Fibroblast of lung (primary cell): Measurements from ENCODE around the gene PPP1R1B. TPM values are rescaled to one million over a fixed set of nuclear protein-coding genes. Genes with fewer than 3 reads are reported as not detected.

Experiments used
- DNase-seq, 2 donors: peaks; one replicate each; pipeline versions ENCODE4 v3.0.0 to v3.0.0-alpha.2; 2010; ENCODE audit warnings: low read depth in 2 of 2
- H2AFZ ChIP-seq: 2 replicates; pipeline ENCODE4 v1.5.1; 2012; ENCODE audit warnings: low read length, control low read depth, inconsistent platforms
- H3K27ac ChIP-seq: 2 replicates; pipeline ENCODE4 v1.5.1; 2011; ENCODE audit warnings: low read length, control low read depth; ENCODE audit not compliant: insufficient read depth
- H3K27me3 ChIP-seq: 2 replicates; pipeline ENCODE4 v1.5.1; 2011; ENCODE audit warnings: mild to moderate bottlenecking, low read length; ENCODE audit not compliant: control insufficient read depth, insufficient read depth
- H3K36me3 ChIP-seq: 2 replicates; pipeline ENCODE4 v1.5.1; 2011; ENCODE audit warnings: low read length; ENCODE audit not compliant: control insufficient read depth, insufficient read depth
- H3K4me1 ChIP-seq: 2 replicates; pipeline ENCODE4 v1.5.1; 2011; ENCODE audit warnings: low read length; ENCODE audit not compliant: control insufficient read depth, insufficient read depth; ENCODE audit errors: extremely low read depth
- H3K4me2 ChIP-seq: 2 replicates; pipeline ENCODE4 v1.5.1; 2011; ENCODE audit warnings: low read length, control low read depth; ENCODE audit not compliant: insufficient read depth; ENCODE audit errors: extremely low read depth
- H3K4me3 ChIP-seq, 4 experiments: fragments of 200-600 bp in 1 of 4; sonication (generic) in 1 of 4; replicated peaks in 1 of 4; 2 replicates each; pipeline ENCODE4 v1.5.1; 2011 to 2016; ENCODE audit warnings: low read length in 4 of 4, low read depth in 3 of 4, mild to moderate bottlenecking in 3 of 4, control low read depth in 2 of 4, inconsistent platforms in 1 of 4, mixed read lengths in 1 of 4; ENCODE audit not compliant: insufficient read depth in 1 of 4; ENCODE audit errors: control extremely low read depth in 1 of 4
- H3K79me2 ChIP-seq: 2 replicates; pipeline ENCODE4 v1.5.1; 2012; ENCODE audit warnings: mild to moderate bottlenecking, low read length, inconsistent platforms; ENCODE audit not compliant: control insufficient read depth, insufficient read depth
- H3K9ac ChIP-seq: 2 replicates; pipeline ENCODE4 v1.5.1; 2011; ENCODE audit warnings: mild to moderate bottlenecking, low read length, control low read depth; ENCODE audit not compliant: insufficient read depth
- H3K9me3 ChIP-seq: 2 replicates; pipeline ENCODE4 v1.5.1; 2012; ENCODE audit warnings: low read depth, low read length; ENCODE audit not compliant: control insufficient read depth, insufficient read depth
- H4K20me1 ChIP-seq: 2 replicates; pipeline ENCODE4 v1.5.1; 2011; ENCODE audit warnings: low read length; ENCODE audit not compliant: control insufficient read depth, insufficient read depth; ENCODE audit errors: extremely low read depth
- CTCF ChIP-seq, 2 donors: IDR thresholded peaks in 1 of 2; conservative IDR thresholded peaks in 1 of 2; 1 replicate in 1 of 2; 2 replicates in 1 of 2; pipeline ENCODE4 v1.5.1; 2011 to 2012; ENCODE audit warnings: low read length in 2 of 2, control low read depth in 1 of 2, inconsistent platforms in 1 of 2, low read depth in 1 of 2, mild to moderate bottlenecking in 1 of 2
- EZH2 ChIP-seq: IDR thresholded peaks from 2 replicates; pipeline ENCODE4 v1.5.1; 2012; ENCODE audit warnings: low read length, control low read depth, mild to moderate bottlenecking; ENCODE audit errors: missing control alignments
- polyA plus RNA-seq, 2 donors: library from polyadenylated mRNA; depleted of rRNA in 1 of 2; stranded (reverse) in 1 of 2; unstranded in 1 of 2; fragments of >200 nt; gene quantifications; 2 replicates each; pipeline ENCODE4 v1.2.1, GENCODE V29; 2011 to 2012; ENCODE audit warnings: missing spikeins in 1 of 2
- total RNA-seq: library from RNA; depleted of rRNA; stranded (reverse); fragments of >200 nt; gene quantifications from 2 replicates; pipeline ENCODE4 v1.2.1, GENCODE V29; 2014

PPP1R1B gene
- total and polyA plus RNA-seq, 2 donors (not counting 1 experiment from before 2014, with no cell fraction given): under 0.01 to 0.05 TPM

DNA sequence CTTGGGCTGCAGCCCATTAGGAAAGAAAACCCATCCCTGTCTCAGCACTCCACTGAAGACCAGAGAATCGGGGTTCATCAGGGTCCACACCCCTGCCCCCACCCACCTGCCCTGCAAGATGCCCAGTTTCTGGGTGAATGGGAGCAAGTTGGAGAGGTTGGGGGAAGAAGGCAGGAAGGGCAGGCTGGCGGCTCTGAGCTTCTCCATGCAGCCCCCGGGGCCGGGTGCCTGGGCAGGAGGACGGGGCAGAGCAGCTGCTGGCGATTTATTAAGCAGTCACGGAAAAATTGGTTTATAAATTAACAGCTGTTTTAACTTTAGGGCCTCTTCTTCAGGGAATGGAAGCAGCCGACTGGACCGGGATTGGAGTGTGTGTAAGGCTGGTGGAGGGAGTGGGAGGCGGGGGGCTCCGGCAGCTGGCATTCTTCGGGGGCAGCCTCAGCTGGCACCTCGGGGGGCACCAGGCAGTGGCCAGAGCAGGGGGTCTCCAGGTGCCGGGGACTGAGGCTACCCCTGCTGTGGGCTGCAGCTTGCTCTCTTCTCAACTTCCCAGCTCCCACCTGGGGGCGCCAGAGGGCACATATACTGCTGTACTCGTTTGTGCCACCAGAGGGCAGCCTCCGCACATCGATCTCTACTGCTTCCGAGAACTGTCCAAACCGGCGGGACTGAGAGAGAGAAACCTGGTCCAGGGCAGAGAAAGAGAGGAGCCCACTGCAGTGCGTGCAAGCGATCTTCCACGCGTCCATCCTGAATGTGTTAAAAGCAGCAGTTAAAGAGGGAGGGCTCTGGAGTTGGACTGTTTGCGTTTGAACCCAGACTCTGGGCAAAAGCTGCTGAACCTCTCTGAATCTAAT, 5.0 kb upstream of the PPP1R1B start:
- H4K20me1 ChIP-seq: no peaks in the 10 kb centered on the region
- no peaks in the 10 kb centered on the region for H3K4me1 ChIP-seq
- DNase-seq: peak; percentile 56 to 76
- H2AFZ ChIP-seq: no peak overlapping the region
- no peaks in the 10 kb centered on the region for H3K36me3 ChIP-seq
- peaks cover 41% of the 10 kb centered on the region for H3K27me3 ChIP-seq
- H3K9ac ChIP-seq: no peak overlapping the region
- H3K27ac ChIP-seq: no peak overlapping the region
- H3K4me3 ChIP-seq: no peak overlapping the region
- H3K9me3 ChIP-seq: no peaks in the 10 kb centered on the region
- TF ChIP-seq EZH2 (peak; percentile 58), CTCF (conservative IDR thresholded peaks at IDR 0.05 in 1 of 2, IDR thresholded peaks at IDR 0.05 in 1 of 2; ENCODE audit: low read depth in 1 of 2, low read length in 2 of 2) (peak; percentile 100)
- H3K79me2 ChIP-seq: no peaks in the 10 kb centered on the region
- peak overlapping the region; percentile 74 for H3K4me2 ChIP-seq

DNA sequence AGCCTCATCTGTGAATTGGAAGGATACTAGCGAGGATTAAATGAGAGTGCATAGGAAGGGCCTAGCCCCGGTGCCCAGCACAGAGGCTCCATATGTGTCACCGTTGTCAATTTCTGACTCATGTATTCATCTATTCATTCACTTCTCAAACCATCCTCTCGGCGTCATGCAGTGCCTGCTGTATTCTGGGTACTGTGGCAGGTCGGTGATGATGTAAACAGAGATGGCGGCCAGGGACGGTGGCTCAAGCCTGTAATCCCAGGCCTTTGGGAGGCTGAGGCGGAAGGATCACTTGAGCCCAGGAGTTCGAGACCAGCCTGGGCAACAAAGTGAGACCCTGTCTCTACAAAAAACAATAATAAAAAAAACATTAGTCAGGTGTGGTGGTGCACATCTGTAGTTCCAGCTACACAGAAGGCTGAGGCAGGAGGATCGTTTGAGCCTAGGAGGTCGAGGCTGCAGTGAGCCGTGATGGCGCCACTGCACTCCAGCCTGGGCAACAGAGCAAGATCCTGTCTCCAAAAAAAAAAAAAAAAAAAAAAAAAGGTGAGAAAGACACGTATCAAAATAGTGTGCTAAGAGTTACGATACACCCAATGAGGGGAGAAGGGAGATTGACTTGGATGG, 4.3 kb upstream of the PPP1R1B start:
- Histone ChIP-seq H3K4me2 (peak overlapping the region; percentile 74), H3K9me3 (no peaks in the 10 kb centered on the region), H3K36me3 (no peaks in the 10 kb centered on the region), H3K4me3 (no peak overlapping the region), H3K27ac (no peak overlapping the region), H3K4me1 (no peaks in the 10 kb centered on the region), H4K20me1 (no peaks in the 10 kb centered on the region), H3K27me3 (peaks cover 41% of the 10 kb centered on the region), H2AFZ (no peak overlapping the region), H3K79me2 (no peaks in the 10 kb centered on the region), H3K9ac (no peak overlapping the region)
- no peak for DNase-seq
- no peak for TF ChIP-seq CTCF (conservative IDR thresholded peaks at IDR 0.05 in 1 of 2, IDR thresholded peaks at IDR 0.05 in 1 of 2; ENCODE audit: low read depth in 1 of 2, low read length in 2 of 2)
- TF ChIP-seq EZH2: no peak

DNA sequence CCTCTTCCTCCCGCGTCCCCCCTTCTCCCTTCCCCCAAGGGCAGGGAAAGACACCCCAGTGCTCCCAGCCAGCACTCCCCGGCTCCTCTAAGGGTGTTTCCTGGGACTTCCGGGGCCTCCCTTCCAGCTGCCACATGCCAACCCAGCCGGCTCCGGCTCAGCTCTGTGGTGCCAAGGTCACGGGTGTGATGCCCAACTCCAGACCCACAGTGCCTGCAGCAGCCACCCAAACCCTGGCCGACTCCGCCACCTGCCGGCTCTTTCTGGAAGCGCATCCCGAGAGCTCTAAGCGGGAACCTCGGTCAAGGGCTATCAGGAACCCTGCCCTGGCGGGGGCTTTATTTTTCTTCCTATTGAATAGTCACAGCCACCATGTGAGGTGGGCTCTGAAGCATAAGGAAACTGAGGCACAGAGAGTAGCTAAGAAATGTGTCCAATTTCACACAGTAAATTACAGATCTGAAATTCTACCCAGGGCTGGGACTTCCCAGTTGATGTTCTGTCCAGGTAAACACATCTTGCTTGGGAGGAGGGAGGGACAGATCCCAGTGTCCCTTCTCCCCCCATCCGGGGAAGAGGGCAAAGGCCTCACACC, 3.3 kb upstream of the PPP1R1B start:
- H4K20me1 ChIP-seq: no peaks in the 10 kb centered on the region
- H3K4me1 ChIP-seq: no peaks in the 10 kb centered on the region
- DNase-seq: peak; percentile 32 to 48
- no peak overlapping the region for H3K9ac ChIP-seq
- no peak overlapping the region for H2AFZ ChIP-seq
- no peak overlapping the region for H3K4me2 ChIP-seq
- H3K36me3 ChIP-seq: no peaks in the 10 kb centered on the region
- H3K9me3 ChIP-seq: no peaks in the 10 kb centered on the region
- no peak overlapping the region for H3K4me3 ChIP-seq
- no peak overlapping the region for H3K27ac ChIP-seq
- peaks cover 47% of the 10 kb centered on the region for H3K27me3 ChIP-seq
- no peak for TF ChIP-seq EZH2
- TF ChIP-seq CTCF (conservative IDR thresholded peaks at IDR 0.05 in 1 of 2, IDR thresholded peaks at IDR 0.05 in 1 of 2; ENCODE audit: low read depth in 1 of 2, low read length in 2 of 2): peak; percentile 91 to 94
- H3K79me2 ChIP-seq: no peaks in the 10 kb centered on the region
